ENCODE measurements around the gene UGT2B10. TPM values are rescaled to one million over a fixed set of nuclear protein-coding genes. Genes with fewer than 3 reads are reported as not detected.

The UGT2B10 gene
- total and polyA plus RNA-seq, 2 of the 4 experiments (the other 2 are of a cell fraction) = not detected

- Histone ChIP-seq H2AK5ac (ENCODE audit: low read depth, low read length) (no peak overlapping the region), H3K36me3 (ENCODE audit: control insufficient read depth, insufficient read depth, low read length) (no peaks in the 10 kb centered on the region), H3K27me3 (ENCODE audit: control insufficient read depth, insufficient read depth, low read length) (no peaks in the 10 kb centered on the region), H2BK20ac (ENCODE audit: low read depth, low read length) (no peak overlapping the region), H3K27ac (ENCODE audit: insufficient read depth, low read length) (no peak overlapping the region), H3K4me3 (ENCODE audit: insufficient read depth, low read depth, low read length) (no peak overlapping the region), H2BK5ac (ENCODE audit: low read depth, low read length, poor library complexity, severe bottlenecking) (no peak overlapping the region), H2BK120ac (ENCODE audit: low read depth, low read length) (no peak overlapping the region), H2BK15ac (ENCODE audit: low read depth, low read length) (no peak overlapping the region), H3K18ac (ENCODE audit: low read depth, low read length) (no peak overlapping the region), H4K5ac (ENCODE audit: low read depth, low read length) (no peak overlapping the region), H3K79me1 (ENCODE audit: low read depth in 1 of 2, low read length in 2 of 2) (no peaks in the 10 kb centered on the region), H3K9me3 (ENCODE audit: control insufficient read depth, insufficient read depth, low read length) (no peaks in the 10 kb centered on the region), H3K4ac (ENCODE audit: low read depth, low read length) (no peak overlapping the region), H3K9ac (ENCODE audit: low read depth, low read length) (no peak overlapping the region), H2AK9ac (replicated peaks; ENCODE audit: low read depth, low read length, poor library complexity) (no peak overlapping the region), H4K8ac (ENCODE audit: low read depth in 2 of 2, low read length in 2 of 2) (no peak overlapping the region), H3K4me2 (ENCODE audit: low read depth, low read length) (no peak overlapping the region), H3K14ac (replicated peaks; ENCODE audit: low read depth, low read length) (no peak overlapping the region), H3K9me1 (ENCODE audit: insufficient read depth, low read length) (no peaks in the 10 kb centered on the region), H4K91ac (ENCODE audit: insufficient read depth, low read depth, low read length) (no peak overlapping the region), H3K4me1 (ENCODE audit: control insufficient read depth, insufficient read depth, low read length) (no peaks in the 10 kb centered on the region), H2AFZ (replicated peaks; ENCODE audit: low read length, poor library complexity) (no peak overlapping the region), H3K56ac (ENCODE audit: extremely low read depth, insufficient read depth, low read length) (no peak overlapping the region), H3K23ac (ENCODE audit: low read depth, low read length) (no peak overlapping the region), H4K20me1 (ENCODE audit: insufficient read depth, low read length) (no peaks in the 10 kb centered on the region)
- in situ Hi-C loops (cut with MboI; ENCODE audit: low sequenced_read_pairs) (no loop called here), dilution Hi-C loops (cut with HindIII; ENCODE audit: low sequenced_read_pairs, unreplicated experiment) (no loop called here), intact Hi-C loops (cut with micrococcal nuclease) (no loop called here)
- DNase-seq (no peak), ATAC-seq (ENCODE audit: low read depth) (no peak)
- CTCF ChIA-PET = no interaction called here
- BruUV-seq (replicated peaks) = no TSS peak
- POLR2A ChIA-PET (ENCODE audit: unreplicated experiment) = no interaction called here
- WGBS, 2 experiments (ENCODE audit: extremely low coverage in 2 of 2, insufficient read length in 1 of 2) = no CpG with 5 or more reads among the region's 8 CpGs
- TF ChIP-seq MAZ (IDR thresholded peaks at IDR 0.05; ENCODE audit: borderline replicate concordance, low read depth, low read length) = no peak
- no peak for TF ChIP-seq FOS (IDR thresholded peaks at IDR 0.05; ENCODE audit: low read depth, low read length)
- TF ChIP-seq RAD21 (IDR thresholded peaks at IDR 0.05; ENCODE audit: low read length) = no peak
Observed at GRCh38 chr4:68869274-68869773, 53.5 kb downstream of the UGT2B10 start.

Measured in IMR-90 (cell line).